ENCODE results near the gene TMEM176B.

The TMEM176B gene

GRCh38 chr7:150751702-150752101 lies 48.5 kb downstream of the TMEM176B start:
- no peak for DNase-seq (ENCODE audit: low read depth in 2 of 2)

DNA sequence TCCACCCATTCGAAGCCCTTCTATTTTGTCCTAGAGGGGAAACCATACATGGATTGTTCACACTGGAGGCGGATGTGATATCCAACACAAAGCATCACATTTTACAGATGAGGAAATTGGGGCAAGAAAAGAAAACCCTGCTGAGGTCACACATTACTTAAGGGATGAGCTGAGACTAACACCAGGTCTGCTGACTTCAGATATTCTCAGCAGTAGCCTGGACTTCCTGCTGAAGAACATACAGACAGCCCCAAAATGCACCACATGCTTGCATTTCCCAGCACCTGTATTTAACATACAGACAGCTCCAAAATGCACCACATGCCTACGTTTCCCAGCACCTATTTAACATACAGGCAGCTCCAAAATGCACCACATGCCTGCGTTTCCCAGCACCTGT lies 51.8 kb downstream of the TMEM176B start:
- DNase-seq (ENCODE audit: low read depth in 2 of 2): no peak

GRCh38 chr7:150746921-150747320 lies 53.2 kb downstream of the TMEM176B start:
- DNase-seq (ENCODE audit: low read depth in 2 of 2): no peak

- DNase-seq (ENCODE audit: low read depth in 2 of 2): no peak
These were observed 54.3 kb downstream of the TMEM176B start for GRCh38 chr7:150745876-150746275.

DNA sequence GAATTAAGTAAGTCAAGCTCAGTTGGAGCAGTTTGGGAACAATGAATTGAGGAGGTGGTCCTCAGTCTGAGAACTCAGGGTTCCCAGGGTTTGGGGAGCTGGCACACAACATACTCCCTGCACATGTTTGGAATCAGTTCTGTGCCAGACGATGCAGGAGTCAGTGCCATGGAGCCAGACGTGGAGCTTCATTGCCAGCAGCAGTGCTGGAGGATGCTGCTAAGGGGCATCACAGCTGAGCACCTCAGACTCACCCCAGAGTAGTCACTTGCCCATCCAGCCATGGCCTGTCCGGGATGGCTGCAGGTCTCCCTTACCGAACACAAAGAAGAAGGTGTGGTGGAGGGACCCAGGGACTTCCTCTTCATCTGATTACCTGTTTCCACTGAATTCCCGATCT lies 55.1 kb downstream of the TMEM176B start:
- no peak for DNase-seq (ENCODE audit: low read depth in 2 of 2)

DNA sequence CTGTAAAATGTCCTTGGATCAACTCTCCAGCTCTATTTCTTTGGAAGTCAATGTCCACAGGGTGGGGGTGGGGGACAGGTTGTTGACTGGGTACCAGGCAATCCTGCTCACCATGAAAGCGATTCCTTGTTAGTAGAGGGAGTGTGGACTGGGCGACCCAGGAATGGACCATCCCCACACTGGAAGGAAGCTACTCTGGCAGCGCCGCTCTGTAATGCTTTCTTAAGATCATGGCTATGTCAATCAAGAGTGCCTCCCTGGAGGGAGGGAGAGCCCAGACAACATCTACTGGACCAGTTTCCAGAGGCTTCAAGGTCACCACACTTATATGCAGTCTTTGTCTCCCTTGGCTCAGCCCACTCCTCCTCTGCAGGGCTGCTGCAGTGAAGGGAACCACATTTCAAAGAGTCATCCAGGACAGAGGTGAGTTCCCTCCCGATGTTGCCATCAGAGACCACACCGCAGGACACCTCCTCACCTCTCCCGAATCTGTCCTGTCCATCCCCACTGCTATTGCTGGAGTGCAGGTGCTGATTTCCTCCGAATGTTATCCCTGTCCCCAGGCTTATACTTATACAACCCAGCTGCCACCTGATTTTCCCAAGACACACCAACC lies 56.0 kb downstream of the TMEM176B start:
- no peak for DNase-seq (ENCODE audit: low read depth in 2 of 2)

- DNase-seq (ENCODE audit: low read depth in 2 of 2): no peak
These were observed 57.7 kb downstream of the TMEM176B start for GRCh38 chr7:150742286-150742968.

All from stimulated activated CD4-positive, alpha-beta T cell treated with anti-CD3 and anti-CD28 coated beads, Interleukin-1b, Interleukin-23, amount 100 ng/mL, for 1 hour (primary cell).